IMR-90 (cell line): ENCODE measurements around the gene CNTFR. TPM values are rescaled to one million over a fixed set of nuclear protein-coding genes. Genes with fewer than 3 reads are reported as not detected.

Experiments used
- ATAC-seq: fragments of 200-7000 bp; cut with Tn5 transposase; 2 replicates; pipeline ENCODE4 v1.9.1; 2020; ENCODE audit warnings: low read depth, mild to moderate bottlenecking, moderate library complexity
- BruUV-seq: library from RNA; stranded (reverse); fragments of 400-500 nt; replicated peaks from 2 replicates; lab custom pipeline; 2021; lab: Mats Ljungman, UMichigan
- CTCF ChIA-PET: fragments of 300-600 bp; formaldehyde crosslinking; extraction: SDS; loops from one replicate; lab custom pipeline; 2021; ENCODE audit warnings: antibody characterized with exemption; lab: Yijun Ruan, JAX
- POLR2A ChIA-PET: fragments of 300-600 bp; sonication (Branson Sonifier 250); formaldehyde crosslinking; loops from one replicate; lab custom pipeline; 2022; ENCODE audit warnings: antibody characterized with exemption; ENCODE audit not compliant: unreplicated experiment; lab: Charles Lee
- DNase-seq: peaks from one replicate; pipeline ENCODE4 v3.0.0; 2013
- H2AFZ ChIP-seq: replicated peaks from 2 replicates; pipeline ENCODE3; 2013; ENCODE audit warnings: low read length, mild to moderate bottlenecking; ENCODE audit not compliant: poor library complexity
- H2AK5ac ChIP-seq: 2 replicates; pipeline ENCODE4 v1.6.1; 2013; ENCODE audit warnings: low read depth, low read length, inconsistent platforms
- H2AK9ac ChIP-seq: replicated peaks from 2 replicates; pipeline ENCODE3; 2013; ENCODE audit warnings: mild to moderate bottlenecking, low read depth, low read length, moderate library complexity; ENCODE audit not compliant: poor library complexity
- H2BK120ac ChIP-seq: 2 replicates; pipeline ENCODE4 v1.6.1; 2013; ENCODE audit warnings: low read depth, low read length, inconsistent platforms
- H2BK15ac ChIP-seq: 3 replicates; pipeline ENCODE4 v1.6.1; 2013; ENCODE audit warnings: low read depth, low read length, inconsistent platforms
- H2BK20ac ChIP-seq: 2 replicates; pipeline ENCODE4 v1.6.1; 2013; ENCODE audit warnings: low read depth, mild to moderate bottlenecking, inconsistent platforms, low read length, moderate library complexity
- H2BK5ac ChIP-seq: 2 replicates; pipeline ENCODE4 v1.6.1; 2013; ENCODE audit warnings: mild to moderate bottlenecking, low read depth, low read length, inconsistent platforms; ENCODE audit not compliant: poor library complexity, severe bottlenecking
- H3K14ac ChIP-seq: replicated peaks from 2 replicates; pipeline ENCODE4 v1.6.1; 2013; ENCODE audit warnings: low read depth, low read length, inconsistent platforms
- H3K18ac ChIP-seq: 2 replicates; pipeline ENCODE4 v1.6.1; 2013; ENCODE audit warnings: low read depth, low read length, control low read depth
- H3K23ac ChIP-seq: 2 replicates; pipeline ENCODE4 v1.6.1; 2013; ENCODE audit warnings: low read depth, low read length, inconsistent platforms
- H3K27ac ChIP-seq: 2 replicates; pipeline ENCODE4 v1.5.1; 2013; ENCODE audit warnings: mild to moderate bottlenecking, control low read depth, low read length; ENCODE audit not compliant: insufficient read depth
- H3K27me3 ChIP-seq: 2 replicates; pipeline ENCODE4 v1.6.1; 2013; ENCODE audit warnings: low read length; ENCODE audit not compliant: control insufficient read depth, insufficient read depth
- H3K36me3 ChIP-seq: 2 replicates; pipeline ENCODE4 v1.6.1; 2013; ENCODE audit warnings: low read length, mixed read lengths; ENCODE audit not compliant: control insufficient read depth, insufficient read depth
- H3K4ac ChIP-seq: 2 replicates; pipeline ENCODE4 v1.6.1; 2013; ENCODE audit warnings: low read depth, low read length, inconsistent platforms
- H3K4me1 ChIP-seq: 2 replicates; pipeline ENCODE4 v1.6.1; 2013; ENCODE audit warnings: low read length, mixed read lengths; ENCODE audit not compliant: control insufficient read depth, insufficient read depth
- H3K4me2 ChIP-seq: 2 replicates; pipeline ENCODE4 v1.6.1; 2013; ENCODE audit warnings: low read depth, mild to moderate bottlenecking, control low read depth, low read length, moderate library complexity
- H3K4me3 ChIP-seq: 2 replicates; pipeline ENCODE4 v1.5.1; 2013; ENCODE audit warnings: low read depth, mild to moderate bottlenecking, control low read depth, low read length, moderate library complexity; ENCODE audit not compliant: insufficient read depth
- H3K56ac ChIP-seq: 2 replicates; pipeline ENCODE4 v1.6.1; 2013; ENCODE audit warnings: low read length, inconsistent platforms; ENCODE audit not compliant: insufficient read depth; ENCODE audit errors: extremely low read depth
- H3K79me1 ChIP-seq, 2 experiments: 2 replicates each; pipeline ENCODE4 v1.6.1; 2013; ENCODE audit warnings: low read length in 2 of 2, inconsistent platforms in 1 of 2, low read depth in 1 of 2
- H3K9ac ChIP-seq: 2 replicates; pipeline ENCODE4 v1.6.1; 2013; ENCODE audit warnings: low read depth, low read length, control low read depth
- H3K9me1 ChIP-seq: 2 replicates; pipeline ENCODE4 v1.6.1; 2013; ENCODE audit warnings: low read length, inconsistent platforms; ENCODE audit not compliant: insufficient read depth
- H3K9me3 ChIP-seq: 2 replicates; pipeline ENCODE4 v1.6.1; 2013; ENCODE audit warnings: low read length; ENCODE audit not compliant: control insufficient read depth, insufficient read depth
- H4K20me1 ChIP-seq: 2 replicates; pipeline ENCODE4 v1.6.1; 2013; ENCODE audit warnings: low read length, inconsistent platforms; ENCODE audit not compliant: insufficient read depth
- H4K5ac ChIP-seq: 2 replicates; pipeline ENCODE4 v1.6.1; 2013; ENCODE audit warnings: mild to moderate bottlenecking, low read depth, low read length, control low read depth
- H4K8ac ChIP-seq, 2 experiments: 2 replicates each; pipeline ENCODE4 v1.6.1; 2013; ENCODE audit warnings: low read depth in 2 of 2, low read length in 2 of 2, control low read depth in 1 of 2, inconsistent platforms in 1 of 2
- H4K91ac ChIP-seq: 2 replicates; pipeline ENCODE4 v1.6.1; 2013; ENCODE audit warnings: low read depth, low read length, inconsistent platforms; ENCODE audit not compliant: insufficient read depth
- BHLHE40 ChIP-seq: fragments of 150-350 bp; IDR thresholded peaks from 2 replicates; pipeline ENCODE4 v1.6.1; 2016; ENCODE audit warnings: mild to moderate bottlenecking, low read depth, low read length
- CEBPB ChIP-seq: IDR thresholded peaks from 2 replicates; pipeline ENCODE4 v1.6.1; 2012; ENCODE audit warnings: low read depth, low read length, improper control_type of control experiment
- MAFK ChIP-seq: IDR thresholded peaks from 2 replicates; pipeline ENCODE4 v1.6.1; 2012; ENCODE audit warnings: low read depth, low read length, improper control_type of control experiment
- MAZ ChIP-seq: IDR thresholded peaks from 2 replicates; pipeline ENCODE4 v1.6.1; 2012; ENCODE audit warnings: low read depth, mild to moderate bottlenecking, low read length, improper control_type of control experiment, moderate library complexity, borderline replicate concordance
- RFX5 ChIP-seq: IDR thresholded peaks from 2 replicates; pipeline ENCODE4 v1.8.0; 2012; ENCODE audit warnings: low read depth, mild to moderate bottlenecking, low read length, moderate library complexity
- SMC3 ChIP-seq: fragments of 150-350 bp; IDR thresholded peaks from 2 replicates; pipeline ENCODE4 v1.6.1; 2016; ENCODE audit warnings: low read depth, mild to moderate bottlenecking, antibody characterized with exemption, low read length, moderate library complexity
- WGBS, 2 experiments: methylation state at CpG; one replicate each; pipeline versions ENCODE4 v1.1.5 to v1.1.7; 2013; ENCODE audit warnings: missing lambda C conversion rate in 2 of 2; ENCODE audit not compliant: insufficient read length in 1 of 2; ENCODE audit errors: extremely low coverage in 2 of 2; 5-methylcytosine and 5-hydroxymethylcytosine counted together
- dilution Hi-C: fragments of 300-500 bp; cut with HindIII; formaldehyde crosslinking; loops from one replicate; pipeline ENCODE4 v1.14.3; 2018; ENCODE audit warnings: low sequenced_read_pairs; ENCODE audit not compliant: unreplicated experiment
- in situ Hi-C: fragments of 300-500 bp; cut with MboI; formaldehyde crosslinking; loops from 3 replicates; pipeline ENCODE4 v1.14.3; 2019; ENCODE audit warnings: low sequenced_read_pairs, inconsistent platforms, mixed read lengths
- intact Hi-C: fragments of 100-400 bp; cut with micrococcal nuclease; formaldehyde crosslinking; loops from 2 replicates; pipeline ENCODE4 v1.10.0; 2022
- polyA plus RNA-seq, 3 experiments: library from polyadenylated mRNA; depleted of rRNA; stranded (reverse); fragments of >200 nt; gene quantifications; 2 replicates each; pipeline ENCODE4 v1.2.3, GENCODE V29; 2012; ENCODE audit warnings: low replicate concordance in 1 of 3
- total RNA-seq: library from RNA; depleted of rRNA; stranded (reverse); fragments of >200 nt; gene quantifications from 2 replicates; pipeline ENCODE4 v1.2.3, GENCODE V29; 2012
- TF ChIP-seq, protein P1 (sequence below): fragments of 150-350 bp; IDR thresholded peaks from 2 replicates; pipeline ENCODE4 v1.6.1; 2017; ENCODE audit warnings: mild to moderate bottlenecking, antibody characterized with exemption, low read length, low read depth

CNTFR gene
- total and polyA plus RNA-seq, 2 of the 4 experiments (the other 2 are of a cell fraction), result not detected

DNA sequence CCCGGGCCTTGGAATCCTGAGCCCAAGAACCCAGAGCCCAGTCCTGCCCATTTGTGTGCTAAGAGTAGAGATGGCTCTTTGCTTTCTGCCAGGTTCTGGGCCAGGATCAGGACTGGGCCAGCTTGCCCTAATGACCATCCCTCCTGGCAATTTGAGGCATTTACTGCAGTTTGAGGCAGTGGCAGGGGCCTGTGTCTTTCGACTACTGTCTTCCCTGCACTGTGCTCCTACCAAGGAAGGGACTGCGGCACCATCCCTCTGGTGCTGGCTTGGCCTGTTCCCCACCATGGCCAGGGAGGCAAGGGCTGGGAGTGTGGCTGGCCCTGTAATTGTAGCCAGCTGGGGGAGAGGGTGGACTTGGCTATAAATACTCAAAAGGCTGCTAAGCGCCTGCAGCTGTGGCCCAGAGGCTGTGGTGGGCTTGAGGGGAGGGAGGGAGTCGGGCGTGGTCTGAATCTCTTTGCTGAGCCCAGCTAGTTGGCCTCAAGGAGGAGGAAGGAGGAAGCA is 71.4 kb downstream of the CNTFR start:
- 46% methylated on average over 2 of the region's 6 CpGs; no CpG with 5 or more reads in 1 of the 2 experiments for WGBS, 2 experiments
- Histone ChIP-seq H2AK5ac (no peak overlapping the region), H3K9me3 (no peaks in the 10 kb centered on the region), H3K4ac (no peak overlapping the region), H3K27me3 (peaks cover 70% of the 10 kb centered on the region), H2AFZ (no peak overlapping the region), H3K4me2 (no peak overlapping the region), H3K9ac (no peak overlapping the region), H3K36me3 (no peaks in the 10 kb centered on the region), H2BK120ac (no peak overlapping the region), H3K4me3 (no peak overlapping the region), H4K91ac (no peak overlapping the region), H2BK15ac (no peak overlapping the region), H2BK5ac (no peak overlapping the region), H3K9me1 (no peaks in the 10 kb centered on the region), H3K4me1 (no peaks in the 10 kb centered on the region), H2BK20ac (no peak overlapping the region), H3K79me1 (no peaks in the 10 kb centered on the region), H3K23ac (no peak overlapping the region), H3K56ac (no peak overlapping the region), H3K27ac (no peak overlapping the region), H2AK9ac (no peak overlapping the region), H4K20me1 (peaks cover 5% of the 10 kb centered on the region), H3K18ac (no peak overlapping the region), H4K8ac (no peak overlapping the region), H3K14ac (no peak overlapping the region), H4K5ac (no peak overlapping the region)
- BruUV-seq, result no TSS peak
- in situ Hi-C loops (no loop called here), intact Hi-C loops (no loop called here), dilution Hi-C loops (no loop called here)
- TF ChIP-seq, protein P1, sequence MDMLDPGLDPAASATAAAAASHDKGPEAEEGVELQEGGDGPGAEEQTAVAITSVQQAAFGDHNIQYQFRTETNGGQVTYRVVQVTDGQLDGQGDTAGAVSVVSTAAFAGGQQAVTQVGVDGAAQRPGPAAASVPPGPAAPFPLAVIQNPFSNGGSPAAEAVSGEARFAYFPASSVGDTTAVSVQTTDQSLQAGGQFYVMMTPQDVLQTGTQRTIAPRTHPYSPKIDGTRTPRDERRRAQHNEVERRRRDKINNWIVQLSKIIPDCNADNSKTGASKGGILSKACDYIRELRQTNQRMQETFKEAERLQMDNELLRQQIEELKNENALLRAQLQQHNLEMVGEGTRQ, result no peak
- no peak for TF ChIP-seq MAFK
- no peak for TF ChIP-seq MAZ
- TF ChIP-seq BHLHE40, result no peak
- TF ChIP-seq CEBPB, result no peak
- TF ChIP-seq SMC3, result no peak
- no peak for TF ChIP-seq RFX5
- CTCF ChIA-PET, result no interaction called here
- POLR2A ChIA-PET, result no interaction called here
- no peak for ATAC-seq
- DNase-seq, result no peak
